Dendritic cell treated with granulocyte-macrophage colony-stimulating factor and Interleukin-4, amounts not matched to agents 40 ng/mL and 50 ng/mL, for 4 days (primary cell): Measurements from ENCODE around the gene ACSS3.
"Not testable (repeated sequence)": the region's sequence is repeated elsewhere in the genome, so short reads cannot be mapped to it uniquely, and the experiment has no call there.

Experiments
- H3K27ac Mint-ChIP-seq: one replicate; pipeline ENCODE4 v1.8.0; 2022; ENCODE audit warnings: mild to moderate bottlenecking, mixed read lengths
- H3K27me3 Mint-ChIP-seq: one replicate; pipeline ENCODE4 v1.8.0; 2022; ENCODE audit warnings: mild to moderate bottlenecking, mixed read lengths
- H3K36me3 Mint-ChIP-seq: one replicate; pipeline ENCODE4 v1.8.0; 2022; ENCODE audit warnings: low read depth, mixed read lengths
- H3K4me1 Mint-ChIP-seq: one replicate; pipeline ENCODE4 v1.8.0; 2022; ENCODE audit warnings: low read depth, mixed read lengths
- H3K4me3 Mint-ChIP-seq: one replicate; pipeline ENCODE4 v1.8.0; 2022; ENCODE audit warnings: mild to moderate bottlenecking, moderate library complexity, mixed read lengths
- H3K9me3 Mint-ChIP-seq: one replicate; pipeline ENCODE4 v1.8.0; 2022; ENCODE audit warnings: mixed read lengths
- intact Hi-C: fragments of 100-400 bp; cut with micrococcal nuclease; formaldehyde crosslinking; loops from one replicate; pipeline ENCODE4 v1.15.0; 2022

ACSS3 gene

DNA sequence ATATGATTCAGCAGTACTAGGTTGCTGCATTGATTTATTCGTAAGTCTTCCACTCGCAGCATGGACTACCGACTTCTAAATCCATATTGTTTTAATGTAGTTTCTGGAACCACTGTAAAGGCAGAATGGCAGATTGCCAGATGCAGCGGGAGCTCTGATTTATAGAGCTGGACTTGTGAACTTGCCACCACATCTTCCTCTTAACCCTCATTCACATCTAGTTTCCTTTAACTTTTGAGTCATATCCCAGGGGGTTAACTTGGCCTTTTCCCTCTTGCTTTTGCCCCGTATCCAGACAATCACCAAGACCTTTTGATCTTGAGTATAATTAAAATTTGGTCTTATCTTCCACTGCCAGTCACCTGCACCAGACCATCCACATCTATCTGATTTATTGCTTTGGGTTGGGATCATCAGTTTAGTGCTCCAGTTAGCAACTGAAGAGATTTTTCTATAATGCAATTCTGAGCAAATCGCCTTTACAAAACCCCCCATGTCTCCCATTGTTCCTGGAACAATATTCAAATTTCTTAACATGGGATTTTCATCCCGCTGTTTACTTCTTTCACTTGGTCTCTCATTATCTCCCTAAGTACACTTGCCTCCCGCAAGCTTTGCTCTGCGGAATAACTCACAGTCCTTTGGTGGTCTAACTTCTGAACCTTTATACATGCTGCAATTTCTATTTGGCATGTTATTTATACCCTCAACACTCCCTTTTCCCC, 130.5 kb downstream of the ACSS3 start:
- H3K27ac Mint-ChIP-seq, result no peak overlapping the region
- no peaks in the 10 kb centered on the region for H3K9me3 Mint-ChIP-seq

DNA sequence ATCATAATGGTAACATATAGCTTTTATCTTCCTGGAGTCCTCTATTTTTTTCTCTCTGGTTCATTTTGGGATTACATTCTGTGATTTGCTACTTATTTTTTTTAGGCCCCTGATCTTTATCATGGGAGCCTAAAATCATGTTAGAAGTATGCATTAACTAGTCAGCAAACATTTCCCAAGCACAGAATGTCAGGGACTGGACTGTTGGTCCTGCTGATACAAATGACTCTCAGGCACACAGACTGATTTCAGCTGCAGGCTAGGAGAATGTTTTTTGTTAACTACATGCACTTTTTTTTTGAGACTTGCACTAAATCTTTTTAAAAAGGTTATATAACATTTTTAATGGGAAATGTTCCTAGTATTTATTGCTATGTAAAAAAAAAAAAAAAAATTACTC, 131.1 kb downstream of the ACSS3 start:
- intact Hi-C loops, result no loop called here
- no peaks in the 10 kb centered on the region for H3K36me3 Mint-ChIP-seq
- no peaks in the 10 kb centered on the region for H3K9me3 Mint-ChIP-seq

More for the DNA sequence above, 130.5 kb downstream of the ACSS3 start:
- no peak overlapping the region for H3K4me3 Mint-ChIP-seq
- H3K27me3 Mint-ChIP-seq, result no peaks in the 10 kb centered on the region
- no peaks in the 10 kb centered on the region for H3K4me1 Mint-ChIP-seq
- no peaks in the 10 kb centered on the region for H3K36me3 Mint-ChIP-seq
- intact Hi-C loops, result no loop called here

DNA sequence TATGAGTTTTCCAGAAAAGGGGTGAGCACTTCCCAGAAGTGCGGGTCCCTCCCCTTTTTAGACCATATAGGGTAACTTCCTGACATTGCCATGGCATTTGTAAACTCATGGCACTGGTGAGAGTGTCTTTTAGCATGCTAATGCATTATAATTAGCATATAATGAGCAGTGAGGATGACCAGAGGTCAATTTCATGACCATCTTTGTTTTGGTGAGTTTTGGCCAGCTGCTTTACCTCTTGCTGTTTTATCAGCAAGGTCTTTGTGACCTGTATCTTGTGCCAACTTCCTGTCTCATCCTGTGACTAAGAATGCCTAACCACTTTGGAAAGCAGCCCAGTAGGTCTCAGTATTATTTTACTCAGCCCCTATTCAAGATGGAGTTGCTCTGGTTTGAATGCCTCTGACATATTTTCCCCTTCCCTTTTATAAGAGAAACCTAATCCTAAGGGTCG, 131.9 kb downstream of the ACSS3 start:
- intact Hi-C loops, H3K27me3 Mint-ChIP-seq, H3K27ac Mint-ChIP-seq, H3K4me1 Mint-ChIP-seq, H3K36me3 Mint-ChIP-seq, H3K9me3 Mint-ChIP-seq, H3K4me3 Mint-ChIP-seq: not testable (repeated sequence)

More for the DNA sequence above, 131.1 kb downstream of the ACSS3 start:
- Mint-ChIP-seq H3K4me1 (no peaks in the 10 kb centered on the region), H3K27me3 (no peaks in the 10 kb centered on the region), H3K4me3 (no peak overlapping the region), H3K27ac (no peak overlapping the region)

DNA sequence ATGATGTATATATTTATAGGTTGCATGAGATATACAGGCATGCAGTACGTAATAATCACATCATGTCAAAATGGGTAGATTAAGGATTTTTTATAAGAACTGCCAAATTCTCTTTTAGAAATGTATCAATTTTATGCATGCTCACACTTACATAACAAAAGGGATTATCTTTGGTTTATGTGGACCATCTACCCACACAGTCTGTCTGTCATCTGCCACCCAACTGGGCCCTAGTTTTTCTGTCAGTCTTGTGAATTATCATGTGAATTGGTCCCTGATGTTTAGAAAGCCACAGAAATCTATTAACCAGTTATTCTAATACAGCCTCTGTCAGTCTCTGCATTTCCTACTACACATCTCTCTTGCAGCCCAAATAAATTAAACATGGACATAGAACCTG, 133.4 kb downstream of the ACSS3 start:
- H3K36me3 Mint-ChIP-seq, result no peaks in the 10 kb centered on the region
- no peaks in the 10 kb centered on the region for H3K9me3 Mint-ChIP-seq
- H3K4me3 Mint-ChIP-seq, result no peak overlapping the region
- no peak overlapping the region for H3K27ac Mint-ChIP-seq
- no peaks in the 10 kb centered on the region for H3K27me3 Mint-ChIP-seq
- no peaks in the 10 kb centered on the region for H3K4me1 Mint-ChIP-seq
- intact Hi-C loops, result no loop called here

DNA sequence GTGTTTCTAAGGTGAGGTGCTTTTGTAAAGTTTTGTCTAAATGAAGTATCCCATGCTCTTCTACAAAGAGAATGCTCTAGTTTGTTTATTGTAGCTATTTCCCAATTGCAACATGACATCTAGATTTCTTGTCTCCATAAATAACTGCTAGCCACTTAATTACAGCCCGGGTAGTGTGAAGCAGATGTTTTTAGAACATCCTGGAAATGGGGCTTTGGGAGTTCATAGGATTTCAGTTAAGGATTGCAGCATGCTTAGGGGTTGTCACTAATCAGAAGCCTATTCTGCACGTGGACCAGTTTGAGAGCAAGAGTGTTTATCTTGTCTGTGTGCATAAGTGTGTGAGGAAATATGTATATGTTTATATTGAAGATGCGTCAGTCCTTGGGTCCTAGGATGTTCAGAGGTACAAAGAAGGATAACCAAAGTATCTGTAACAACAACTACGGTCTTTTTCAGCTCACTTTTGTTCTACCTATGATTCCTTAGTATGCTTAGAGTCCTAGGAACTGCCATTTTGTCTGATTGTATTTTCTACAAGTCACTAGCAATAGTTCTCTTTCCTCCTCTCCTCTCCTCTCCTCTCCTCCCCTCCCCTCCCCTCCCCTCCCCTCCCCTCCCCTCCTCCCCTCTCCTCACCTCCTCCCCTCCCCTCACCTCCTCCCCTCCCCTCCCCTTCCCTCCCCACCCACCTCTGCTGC, 135.3 kb downstream of the ACSS3 start:
- H3K4me3 Mint-ChIP-seq, result no peak overlapping the region
- no peak overlapping the region for H3K27ac Mint-ChIP-seq
- intact Hi-C loops, result no loop called here
- H3K9me3 Mint-ChIP-seq, result no peaks in the 10 kb centered on the region
- no peaks in the 10 kb centered on the region for H3K36me3 Mint-ChIP-seq
- H3K27me3 Mint-ChIP-seq, result no peaks in the 10 kb centered on the region
- no peaks in the 10 kb centered on the region for H3K4me1 Mint-ChIP-seq

DNA sequence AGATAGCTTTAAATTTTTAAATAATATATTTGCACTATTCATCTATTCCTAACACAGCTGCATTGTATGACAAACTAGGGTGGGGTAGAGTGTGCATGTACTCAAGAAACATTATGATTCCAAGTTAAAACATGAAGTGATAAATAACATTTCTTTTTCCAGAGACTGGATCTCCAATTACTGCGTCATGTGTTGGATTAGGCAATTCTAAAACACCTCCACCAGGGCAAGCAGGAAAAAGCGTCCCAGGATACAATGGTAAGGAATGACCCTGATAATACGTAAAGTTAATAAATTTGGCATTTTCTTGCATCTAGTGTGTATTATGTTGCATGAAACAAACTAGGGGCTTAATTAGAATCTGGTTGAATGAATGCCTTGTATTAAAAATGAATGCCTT, 138.9 kb downstream of the ACSS3 start:
- H3K27ac Mint-ChIP-seq, result no peak overlapping the region
- intact Hi-C loops, result no loop called here
- H3K9me3 Mint-ChIP-seq, result no peaks in the 10 kb centered on the region
- no peaks in the 10 kb centered on the region for H3K4me1 Mint-ChIP-seq
- no peak overlapping the region for H3K4me3 Mint-ChIP-seq
- H3K27me3 Mint-ChIP-seq, result no peaks in the 10 kb centered on the region
- H3K36me3 Mint-ChIP-seq, result no peaks in the 10 kb centered on the region

DNA sequence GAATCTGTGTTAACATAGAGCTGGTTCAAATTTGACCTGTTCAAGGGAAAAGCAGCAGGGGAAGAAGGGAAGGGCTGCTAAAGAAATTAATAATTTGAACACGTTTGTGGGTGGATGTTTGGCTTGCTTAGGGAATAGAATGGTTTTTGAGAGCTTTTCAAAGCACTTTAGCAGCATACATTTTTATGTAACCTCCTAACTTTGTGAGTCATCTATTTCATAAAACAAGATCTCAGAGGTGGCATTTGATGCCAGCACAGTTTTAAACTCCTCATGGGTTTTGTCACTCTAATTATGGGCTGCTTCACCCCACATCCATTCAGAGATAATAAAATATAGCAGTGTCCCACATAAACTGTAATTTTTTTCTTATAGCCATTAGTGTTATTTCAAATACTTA, 143.8 kb downstream of the ACSS3 start:
- H3K36me3 Mint-ChIP-seq, result no peaks in the 10 kb centered on the region
- no peaks in the 10 kb centered on the region for H3K9me3 Mint-ChIP-seq
- no peaks in the 10 kb centered on the region for H3K4me1 Mint-ChIP-seq
- intact Hi-C loops, result no loop called here
- H3K4me3 Mint-ChIP-seq, result no peak overlapping the region
- H3K27me3 Mint-ChIP-seq, result no peaks in the 10 kb centered on the region
- H3K27ac Mint-ChIP-seq, result no peak overlapping the region

DNA sequence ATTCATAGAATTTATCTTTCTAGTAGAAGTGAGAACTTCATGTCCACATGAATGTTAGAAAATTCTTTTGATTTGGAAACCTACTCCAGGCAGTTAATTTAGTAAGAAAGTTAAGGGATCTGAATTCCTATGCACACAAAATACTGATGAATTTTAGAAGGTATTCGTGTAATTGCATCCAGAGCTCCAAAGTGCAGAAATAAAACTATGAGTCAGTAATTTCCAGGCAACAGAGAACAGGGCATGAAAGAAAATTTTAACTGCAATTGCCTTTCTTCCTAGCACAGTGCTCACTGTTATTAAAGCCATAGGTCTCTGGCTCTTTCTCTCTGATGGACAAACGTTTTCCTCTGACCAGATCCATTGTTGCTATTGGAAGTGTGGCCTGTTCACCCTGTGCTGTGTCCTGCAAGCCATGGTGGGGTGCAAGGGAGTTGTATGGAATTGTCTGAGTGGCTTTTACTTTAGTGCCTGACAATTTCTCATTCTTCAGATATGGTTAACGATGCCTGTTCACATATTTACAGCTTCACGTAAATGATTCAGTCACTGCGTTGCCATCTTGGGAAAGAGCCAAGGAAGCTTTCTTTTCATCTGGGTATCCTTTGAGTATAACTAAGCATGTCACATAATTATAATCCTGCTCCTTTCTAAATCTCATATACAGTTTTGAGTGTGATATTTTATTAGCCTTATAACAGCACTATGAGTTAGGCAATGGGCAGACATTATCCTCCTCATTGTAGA, 145.1 kb downstream of the ACSS3 start:
- no peaks in the 10 kb centered on the region for H3K9me3 Mint-ChIP-seq
- H3K27ac Mint-ChIP-seq, result no peak overlapping the region
- H3K36me3 Mint-ChIP-seq, result no peaks in the 10 kb centered on the region
- H3K27me3 Mint-ChIP-seq, result no peaks in the 10 kb centered on the region
- intact Hi-C loops, result no loop called here
- H3K4me1 Mint-ChIP-seq, result no peaks in the 10 kb centered on the region
- no peak overlapping the region for H3K4me3 Mint-ChIP-seq

DNA sequence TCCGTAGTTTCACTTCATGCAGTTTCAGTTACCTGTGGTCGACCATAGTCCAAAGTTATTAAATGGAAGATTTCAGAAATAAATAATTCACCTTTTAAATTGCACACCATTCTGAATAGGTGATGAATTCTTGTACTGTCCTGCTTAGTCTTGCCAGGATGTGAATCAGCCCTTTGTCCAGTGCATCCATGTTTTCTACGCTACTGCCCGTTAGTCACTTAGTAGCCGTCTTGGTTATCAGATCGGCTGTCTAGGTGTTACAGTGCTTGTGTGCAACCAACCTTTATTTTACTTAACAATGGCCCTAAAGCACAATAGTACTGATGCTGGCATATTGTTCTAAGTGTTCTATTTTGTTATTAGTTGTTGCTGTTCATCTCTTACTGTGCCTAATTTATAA, 146.7 kb downstream of the ACSS3 start:
- intact Hi-C loops, result no loop called here
- H3K27ac Mint-ChIP-seq, result no peak overlapping the region
- no peaks in the 10 kb centered on the region for H3K4me1 Mint-ChIP-seq
- H3K27me3 Mint-ChIP-seq, result no peaks in the 10 kb centered on the region
- no peaks in the 10 kb centered on the region for H3K36me3 Mint-ChIP-seq
- H3K4me3 Mint-ChIP-seq, result no peak overlapping the region
- no peaks in the 10 kb centered on the region for H3K9me3 Mint-ChIP-seq

DNA sequence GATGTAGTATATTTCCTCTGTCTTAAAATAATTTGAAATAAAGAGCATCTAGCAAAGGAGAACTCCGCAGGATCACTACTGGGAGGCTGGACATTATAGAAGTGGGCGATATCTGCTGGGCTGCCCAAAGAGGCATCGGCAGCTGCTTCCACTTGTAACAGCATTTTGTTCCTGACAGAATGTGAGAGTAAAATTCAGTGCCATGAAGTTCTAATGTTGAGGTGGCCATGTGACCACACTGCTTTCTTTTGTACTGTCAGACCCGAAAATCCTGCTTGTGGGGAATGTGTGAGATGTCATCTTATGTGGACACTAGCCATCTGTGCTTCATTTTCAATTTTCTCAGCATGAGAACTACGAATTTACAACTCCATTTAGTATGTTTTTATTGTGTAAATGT, 151.9 kb downstream of the ACSS3 start:
- H3K4me1 Mint-ChIP-seq, result no peaks in the 10 kb centered on the region
- H3K36me3 Mint-ChIP-seq, result no peaks in the 10 kb centered on the region
- H3K27me3 Mint-ChIP-seq, result no peaks in the 10 kb centered on the region
- no peaks in the 10 kb centered on the region for H3K9me3 Mint-ChIP-seq
- H3K27ac Mint-ChIP-seq, result no peak overlapping the region
- intact Hi-C loops, result no loop called here
- H3K4me3 Mint-ChIP-seq, result no peak overlapping the region

DNA sequence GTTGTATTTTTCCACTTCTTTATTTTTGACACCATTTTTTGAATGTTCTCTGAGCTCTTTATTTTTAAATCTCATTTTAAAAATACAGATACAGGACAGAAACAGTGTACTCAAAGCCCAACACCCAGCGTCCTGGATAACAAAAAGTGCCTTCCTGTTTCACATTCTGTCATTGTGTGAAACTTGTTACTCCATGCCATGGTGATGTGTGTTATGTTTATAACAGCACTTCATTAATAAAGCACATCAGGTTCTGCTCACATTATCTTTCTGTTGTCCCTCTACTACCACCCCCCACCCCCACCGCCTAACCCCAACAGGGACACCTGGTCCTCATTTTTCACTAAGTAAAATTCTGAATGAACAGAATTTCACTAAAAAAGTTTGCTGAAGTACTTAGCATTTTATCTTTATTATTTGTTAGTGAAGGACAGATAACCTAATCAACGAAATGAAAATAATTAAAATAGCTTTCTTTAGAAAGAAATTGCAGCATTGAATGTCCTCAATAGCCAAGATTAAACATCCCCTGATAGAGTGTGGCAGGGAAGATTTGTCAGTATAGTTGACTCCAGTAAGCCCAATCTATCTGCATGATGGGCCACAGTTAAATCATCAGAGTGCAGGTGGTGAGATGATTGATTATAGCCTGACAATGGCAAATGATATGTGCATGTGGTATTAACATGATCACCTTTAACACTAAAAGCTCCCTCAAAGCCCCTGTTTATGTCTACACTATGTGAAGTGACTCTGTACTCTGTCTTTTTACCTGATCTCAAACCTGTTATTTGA, 153.9 kb downstream of the ACSS3 start:
- H3K36me3 Mint-ChIP-seq, result no peaks in the 10 kb centered on the region

DNA sequence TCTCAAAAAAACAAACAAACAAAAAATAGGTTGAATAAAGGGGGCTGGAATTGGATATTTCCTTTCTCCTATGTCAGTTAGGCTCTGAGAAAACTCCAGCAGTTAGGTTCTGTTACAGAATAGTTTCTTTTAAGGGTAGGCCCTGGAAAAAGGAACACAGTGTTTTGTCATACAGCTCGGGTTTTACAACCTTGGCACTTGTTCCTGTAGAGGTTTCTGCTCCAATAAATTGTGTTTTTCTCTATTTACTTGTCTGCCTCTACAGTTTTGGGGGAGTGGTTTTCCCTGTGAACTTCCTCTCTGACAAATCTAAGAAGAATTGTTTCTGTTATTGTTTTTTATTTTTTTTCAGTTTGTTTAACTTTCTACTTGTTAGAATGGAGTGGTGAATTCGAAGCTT, 167.6 kb downstream of the ACSS3 start:
- H3K36me3 Mint-ChIP-seq, result no peaks in the 10 kb centered on the region
- intact Hi-C loops, result no loop called here
- no peaks in the 10 kb centered on the region for H3K27me3 Mint-ChIP-seq
- H3K4me1 Mint-ChIP-seq, result no peaks in the 10 kb centered on the region
- no peak overlapping the region for H3K4me3 Mint-ChIP-seq
- H3K27ac Mint-ChIP-seq, result no peak overlapping the region
- H3K9me3 Mint-ChIP-seq, result no peaks in the 10 kb centered on the region

More for the DNA sequence above, 153.9 kb downstream of the ACSS3 start:
- H3K4me1 Mint-ChIP-seq, result no peaks in the 10 kb centered on the region
- H3K9me3 Mint-ChIP-seq, result no peaks in the 10 kb centered on the region
- no peaks in the 10 kb centered on the region for H3K27me3 Mint-ChIP-seq
- intact Hi-C loops, result no loop called here
- no peak overlapping the region for H3K4me3 Mint-ChIP-seq
- no peak overlapping the region for H3K27ac Mint-ChIP-seq

DNA sequence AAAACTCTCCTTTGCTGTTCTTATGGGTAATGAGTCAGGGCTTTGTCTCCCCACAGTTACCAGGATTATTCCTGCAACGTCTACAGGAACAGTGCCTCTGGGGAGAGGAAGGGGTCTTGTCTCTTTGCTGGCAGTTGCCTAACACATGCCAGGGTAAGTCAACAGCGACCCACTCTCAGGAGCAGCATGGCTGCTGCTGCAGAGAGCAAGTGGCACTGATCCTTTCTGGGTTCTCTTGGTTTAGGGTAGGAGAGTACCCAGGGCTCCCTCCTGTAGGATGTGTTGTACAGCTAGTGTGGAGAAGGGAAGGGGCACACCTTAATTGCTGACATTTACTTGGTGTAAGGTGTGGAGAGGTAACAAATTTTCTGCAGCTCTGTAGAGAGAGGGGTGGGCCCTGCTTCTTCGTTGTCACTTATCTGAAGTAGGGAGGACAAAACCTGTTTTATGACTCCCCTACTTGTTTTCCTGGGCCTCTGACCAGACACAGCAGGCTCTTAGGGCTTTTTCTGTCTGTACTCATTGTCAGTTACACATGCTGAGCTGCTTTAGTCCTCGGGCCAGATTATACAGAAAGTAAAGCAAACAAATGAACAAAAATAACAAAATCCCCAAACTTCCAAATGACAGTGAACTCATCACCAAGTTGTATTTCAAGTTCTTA, 168.2 kb downstream of the ACSS3 start:
- no peaks in the 10 kb centered on the region for H3K36me3 Mint-ChIP-seq
- H3K27me3 Mint-ChIP-seq, result no peaks in the 10 kb centered on the region
- H3K27ac Mint-ChIP-seq, result no peak overlapping the region
- no peaks in the 10 kb centered on the region for H3K4me1 Mint-ChIP-seq
- no peak overlapping the region for H3K4me3 Mint-ChIP-seq
- intact Hi-C loops, result no loop called here
- H3K9me3 Mint-ChIP-seq, result no peaks in the 10 kb centered on the region
